NB4 (cell line): Measurements from ENCODE around the gene ARMC7.
"Not testable (repeated sequence)": the region's sequence is repeated elsewhere in the genome, so short reads cannot be mapped to it uniquely, and the experiment has no call there.

Experiments used
- DNase-seq: peaks from one replicate; pipeline ENCODE4 v3.0.0; 2010; ENCODE audit warnings: low read depth
- H3K4me3 ChIP-seq: one replicate; pipeline ENCODE4 v1.5.1; 2011; ENCODE audit warnings: mild to moderate bottlenecking, low read depth, low read length, moderate library complexity
- CTCF ChIP-seq: IDR thresholded peaks from one replicate; pipeline ENCODE4 v1.5.1; 2012; ENCODE audit warnings: low read depth, low read length
- MAX ChIP-seq: IDR thresholded peaks from 2 replicates; pipeline ENCODE4 v1.6.1; 2011; ENCODE audit warnings: low read depth, low read length
- MYC ChIP-seq: IDR thresholded peaks from 2 replicates; pipeline ENCODE4 v1.6.1; 2011; ENCODE audit warnings: low read depth, low read length
- POLR2A ChIP-seq: IDR thresholded peaks from 2 replicates; pipeline ENCODE4 v1.6.1; 2011; ENCODE audit warnings: mild to moderate bottlenecking; ENCODE audit not compliant: insufficient read length; ENCODE audit errors: extremely low read depth

ARMC7 gene

DNA sequence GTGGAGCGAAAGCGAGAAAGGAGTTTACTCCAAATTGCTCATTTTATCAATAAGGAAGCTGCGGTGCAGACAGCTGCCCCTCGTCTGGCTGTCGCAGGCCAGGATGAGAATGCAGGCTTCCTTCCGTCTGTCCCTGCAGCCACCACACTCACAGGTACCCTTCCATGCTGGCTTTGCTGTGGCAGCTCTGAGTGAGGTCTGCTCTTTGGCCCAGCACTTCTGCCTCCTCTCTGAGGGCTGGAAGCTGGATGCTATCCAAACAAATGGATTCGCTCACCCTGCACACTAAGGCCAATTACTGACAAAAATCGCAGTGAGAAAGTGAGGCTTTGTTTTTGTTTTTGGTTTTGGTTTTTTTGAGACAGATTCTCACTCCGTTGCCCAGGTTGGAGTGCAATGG, 7.0 kb downstream of the ARMC7 start:
- no peak for DNase-seq
- TF ChIP-seq MAX (no peak), MYC (no peak), POLR2A (no peak), CTCF (no peak)
- H3K4me3 ChIP-seq, result no peak overlapping the region

DNA sequence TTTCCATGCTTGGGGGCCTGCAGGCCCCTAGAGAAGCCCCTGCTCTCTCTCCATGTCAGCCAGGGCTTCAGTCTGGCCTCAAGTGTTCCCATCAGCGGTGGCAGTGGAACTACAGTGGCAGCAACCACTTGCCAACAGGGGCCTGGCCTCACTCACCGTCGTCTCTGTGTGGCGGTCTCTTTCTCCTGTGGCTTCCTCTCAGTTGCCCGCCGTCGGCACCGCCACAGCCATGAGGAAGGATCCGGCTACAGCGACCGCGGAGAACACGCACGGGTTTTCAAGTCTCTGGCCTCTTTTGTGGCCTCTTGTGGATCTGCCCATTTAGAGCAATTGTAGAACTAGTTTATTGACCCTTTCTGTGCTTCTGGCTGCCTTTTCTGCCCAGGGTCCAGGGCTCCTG, 8.5 kb downstream of the ARMC7 start:
- H3K4me3 ChIP-seq, result no peak overlapping the region
- DNase-seq, result no peak
- TF ChIP-seq MAX (no peak), POLR2A (no peak), CTCF (no peak), MYC (no peak)

DNA sequence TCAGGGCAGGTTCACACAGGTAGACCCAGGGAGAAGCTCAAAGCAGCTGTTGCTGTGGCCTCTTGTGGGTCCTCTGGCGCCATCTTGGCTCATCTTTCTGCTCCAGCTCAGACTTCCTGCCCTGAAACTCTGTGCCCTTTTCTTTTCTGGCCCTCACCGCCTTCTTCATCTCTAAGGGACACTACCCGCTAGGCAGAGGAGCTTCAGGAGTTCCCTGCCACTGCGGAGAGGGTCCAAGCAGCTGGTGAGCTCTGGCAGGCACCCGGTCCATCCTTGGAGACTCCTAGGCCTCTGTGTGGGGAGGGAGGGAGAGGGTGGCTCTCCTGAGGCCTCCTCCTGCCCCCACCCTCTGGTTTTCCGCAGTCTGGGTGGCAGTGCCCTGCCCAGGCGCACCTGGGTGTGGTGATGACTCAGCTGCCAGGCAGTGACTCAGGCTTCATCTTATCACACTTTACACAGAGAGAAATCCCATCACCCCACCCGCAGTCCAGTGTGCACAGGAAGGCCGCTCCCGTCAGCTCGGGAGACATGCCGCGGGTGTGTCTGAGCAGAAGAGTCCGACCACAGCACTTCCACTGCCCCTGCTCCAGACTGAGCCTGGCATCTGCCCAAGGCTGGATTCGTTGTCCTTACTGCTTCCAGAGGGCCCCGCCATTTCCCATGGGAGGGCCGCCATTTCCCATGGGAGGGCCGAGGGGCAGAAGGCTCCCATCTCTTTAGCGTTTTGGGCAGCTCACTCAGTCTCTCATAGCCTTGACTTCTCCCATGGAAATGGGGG, 14.5 kb downstream of the ARMC7 start:
- DNase-seq, result no peak
- TF ChIP-seq MAX, result no peak
- TF ChIP-seq POLR2A, result no peak
- no peak overlapping the region for H3K4me3 ChIP-seq

GRCh38 chr17:75124819-75125162, 15.0 kb downstream of the ARMC7 start:
- TF ChIP-seq MAX (no peak), POLR2A (no peak), MYC (no peak), CTCF (no peak)
- no peak for DNase-seq
- H3K4me3 ChIP-seq, result no peak overlapping the region

- no peak for TF ChIP-seq POLR2A
- no peak for TF ChIP-seq MAX
- no peak for TF ChIP-seq CTCF
- no peak overlapping the region for H3K4me3 ChIP-seq
- no peak for DNase-seq
Measured at GRCh38 chr17:75125984-75126383, 16.2 kb downstream of the ARMC7 start.

- TF ChIP-seq POLR2A (no peak), MAX (no peak), CTCF (no peak), MYC (no peak)
- H3K4me3 ChIP-seq, result no peak overlapping the region
- DNase-seq, result no peak
Measured at GRCh38 chr17:75126954-75127353, 17.2 kb downstream of the ARMC7 start.

DNA sequence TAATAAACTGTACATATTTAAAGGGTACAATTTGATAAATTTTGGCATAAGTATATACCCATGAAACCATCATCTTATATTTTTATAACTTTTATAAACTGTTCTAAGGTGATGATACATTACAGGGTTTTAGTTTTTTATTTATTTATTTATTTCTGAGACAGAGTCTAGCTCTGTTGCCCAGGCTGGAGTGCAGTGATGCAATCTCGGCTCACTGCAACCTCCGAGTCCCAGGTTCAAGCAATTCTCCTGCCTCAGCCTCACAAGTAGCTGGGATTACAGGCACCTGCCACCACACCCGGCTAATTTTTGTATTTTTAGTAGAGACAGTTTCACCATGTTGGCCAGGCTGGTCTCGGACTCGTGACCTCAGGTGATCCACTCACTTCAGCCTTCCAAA, 18.2 kb downstream of the ARMC7 start:
- H3K4me3 ChIP-seq, DNase-seq: not testable (repeated sequence)
